Measurements from ENCODE around the gene ZNF12. TPM values are rescaled to one million over a fixed set of nuclear protein-coding genes. Genes with fewer than 3 reads are reported as not detected.

The ZNF12 gene
- total and polyA plus RNA-seq, 10 of the 15 experiments (the other 5 are each of a cell fraction or from before 2014, with no cell fraction given), result 6.7 to 38.1 (median 14.4) TPM

- TF ChIP-seq GATAD2B (conservative IDR thresholded peaks at IDR 0.05; ENCODE audit: low read depth) (peak; percentile 83), SMAD5 (IDR thresholded peaks at IDR 0.05; ENCODE audit: low read depth) (peak; percentile 47; the same call in 1 of the 2 replicates), JUNB (IDR thresholded peaks at IDR 0.05) (peak; percentile 99), POLR2AphosphoS5 (IDR thresholded peaks at IDR 0.05; ENCODE audit: low read length) (peak; percentile 86; the same call in 1 of the 2 replicates), NR2C1 (IDR thresholded peaks at IDR 0.05) (peak; percentile 85), CHD2 (IDR thresholded peaks at IDR 0.05; ENCODE audit: borderline replicate concordance, low read depth, low read length) (peak; percentile 22; the same call in 1 of the 2 replicates), BHLHE40 (IDR thresholded peaks at IDR 0.05; ENCODE audit: borderline replicate concordance in 1 of 2, low read depth in 2 of 2, low read length in 1 of 2) (peak; percentile 13 to 64; a peak in 2 of 4 replicates), IRF3 (IDR thresholded peaks at IDR 0.05) (peak; percentile 63; the same call in 1 of the 2 replicates), ZBTB40 (IDR thresholded peaks at IDR 0.05; ENCODE audit: borderline replicate concordance) (peak; percentile 82)
- TF ChIP-seq, protein P1, sequence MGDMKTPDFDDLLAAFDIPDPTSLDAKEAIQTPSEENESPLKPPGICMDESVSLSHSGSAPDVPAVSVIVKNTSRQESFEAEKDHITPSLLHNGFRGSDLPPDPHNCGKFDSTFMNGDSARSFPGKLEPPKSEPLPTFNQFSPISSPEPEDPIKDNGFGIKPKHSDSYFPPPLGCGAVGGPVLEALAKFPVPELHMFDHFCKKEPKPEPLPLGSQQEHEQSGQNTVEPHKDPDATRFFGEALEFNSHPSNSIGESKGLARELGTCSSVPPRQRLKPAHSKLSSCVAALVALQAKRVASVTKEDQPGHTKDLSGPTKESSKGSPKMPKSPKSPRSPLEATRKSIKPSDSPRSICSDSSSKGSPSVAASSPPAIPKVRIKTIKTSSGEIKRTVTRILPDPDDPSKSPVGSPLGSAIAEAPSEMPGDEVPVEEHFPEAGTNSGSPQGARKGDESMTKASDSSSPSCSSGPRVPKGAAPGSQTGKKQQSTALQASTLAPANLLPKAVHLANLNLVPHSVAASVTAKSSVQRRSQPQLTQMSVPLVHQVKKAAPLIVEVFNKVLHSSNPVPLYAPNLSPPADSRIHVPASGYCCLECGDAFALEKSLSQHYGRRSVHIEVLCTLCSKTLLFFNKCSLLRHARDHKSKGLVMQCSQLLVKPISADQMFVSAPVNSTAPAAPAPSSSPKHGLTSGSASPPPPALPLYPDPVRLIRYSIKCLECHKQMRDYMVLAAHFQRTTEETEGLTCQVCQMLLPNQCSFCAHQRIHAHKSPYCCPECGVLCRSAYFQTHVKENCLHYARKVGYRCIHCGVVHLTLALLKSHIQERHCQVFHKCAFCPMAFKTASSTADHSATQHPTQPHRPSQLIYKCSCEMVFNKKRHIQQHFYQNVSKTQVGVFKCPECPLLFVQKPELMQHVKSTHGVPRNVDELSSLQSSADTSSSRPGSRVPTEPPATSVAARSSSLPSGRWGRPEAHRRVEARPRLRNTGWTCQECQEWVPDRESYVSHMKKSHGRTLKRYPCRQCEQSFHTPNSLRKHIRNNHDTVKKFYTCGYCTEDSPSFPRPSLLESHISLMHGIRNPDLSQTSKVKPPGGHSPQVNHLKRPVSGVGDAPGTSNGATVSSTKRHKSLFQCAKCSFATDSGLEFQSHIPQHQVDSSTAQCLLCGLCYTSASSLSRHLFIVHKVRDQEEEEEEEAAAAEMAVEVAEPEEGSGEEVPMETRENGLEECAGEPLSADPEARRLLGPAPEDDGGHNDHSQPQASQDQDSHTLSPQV (IDR thresholded peaks at IDR 0.05), result no peak
- TF ChIP-seq, protein P2, sequence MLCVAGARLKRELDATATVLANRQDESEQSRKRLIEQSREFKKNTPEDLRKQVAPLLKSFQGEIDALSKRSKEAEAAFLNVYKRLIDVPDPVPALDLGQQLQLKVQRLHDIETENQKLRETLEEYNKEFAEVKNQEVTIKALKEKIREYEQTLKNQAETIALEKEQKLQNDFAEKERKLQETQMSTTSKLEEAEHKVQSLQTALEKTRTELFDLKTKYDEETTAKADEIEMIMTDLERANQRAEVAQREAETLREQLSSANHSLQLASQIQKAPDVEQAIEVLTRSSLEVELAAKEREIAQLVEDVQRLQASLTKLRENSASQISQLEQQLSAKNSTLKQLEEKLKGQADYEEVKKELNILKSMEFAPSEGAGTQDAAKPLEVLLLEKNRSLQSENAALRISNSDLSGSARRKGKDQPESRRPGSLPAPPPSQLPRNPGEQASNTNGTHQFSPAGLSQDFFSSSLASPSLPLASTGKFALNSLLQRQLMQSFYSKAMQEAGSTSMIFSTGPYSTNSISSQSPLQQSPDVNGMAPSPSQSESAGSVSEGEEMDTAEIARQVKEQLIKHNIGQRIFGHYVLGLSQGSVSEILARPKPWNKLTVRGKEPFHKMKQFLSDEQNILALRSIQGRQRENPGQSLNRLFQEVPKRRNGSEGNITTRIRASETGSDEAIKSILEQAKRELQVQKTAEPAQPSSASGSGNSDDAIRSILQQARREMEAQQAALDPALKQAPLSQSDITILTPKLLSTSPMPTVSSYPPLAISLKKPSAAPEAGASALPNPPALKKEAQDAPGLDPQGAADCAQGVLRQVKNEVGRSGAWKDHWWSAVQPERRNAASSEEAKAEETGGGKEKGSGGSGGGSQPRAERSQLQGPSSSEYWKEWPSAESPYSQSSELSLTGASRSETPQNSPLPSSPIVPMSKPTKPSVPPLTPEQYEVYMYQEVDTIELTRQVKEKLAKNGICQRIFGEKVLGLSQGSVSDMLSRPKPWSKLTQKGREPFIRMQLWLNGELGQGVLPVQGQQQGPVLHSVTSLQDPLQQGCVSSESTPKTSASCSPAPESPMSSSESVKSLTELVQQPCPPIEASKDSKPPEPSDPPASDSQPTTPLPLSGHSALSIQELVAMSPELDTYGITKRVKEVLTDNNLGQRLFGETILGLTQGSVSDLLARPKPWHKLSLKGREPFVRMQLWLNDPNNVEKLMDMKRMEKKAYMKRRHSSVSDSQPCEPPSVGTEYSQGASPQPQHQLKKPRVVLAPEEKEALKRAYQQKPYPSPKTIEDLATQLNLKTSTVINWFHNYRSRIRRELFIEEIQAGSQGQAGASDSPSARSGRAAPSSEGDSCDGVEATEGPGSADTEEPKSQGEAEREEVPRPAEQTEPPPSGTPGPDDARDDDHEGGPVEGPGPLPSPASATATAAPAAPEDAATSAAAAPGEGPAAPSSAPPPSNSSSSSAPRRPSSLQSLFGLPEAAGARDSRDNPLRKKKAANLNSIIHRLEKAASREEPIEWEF (IDR thresholded peaks at IDR 0.05; ENCODE audit: insufficient replicate concordance, low read depth, low read length), result no peak
Measured at GRCh38 chr7:6729492-6730342, 23.0 kb upstream of the ZNF12 start (continued).

All from GM12878 (cell line).